ENCODE measurements around the gene BCAR3.
"Not testable (repeated sequence)": the region's sequence is repeated elsewhere in the genome, so short reads cannot be mapped to it uniquely, and the experiment has no call there.

BCAR3 gene

DNA sequence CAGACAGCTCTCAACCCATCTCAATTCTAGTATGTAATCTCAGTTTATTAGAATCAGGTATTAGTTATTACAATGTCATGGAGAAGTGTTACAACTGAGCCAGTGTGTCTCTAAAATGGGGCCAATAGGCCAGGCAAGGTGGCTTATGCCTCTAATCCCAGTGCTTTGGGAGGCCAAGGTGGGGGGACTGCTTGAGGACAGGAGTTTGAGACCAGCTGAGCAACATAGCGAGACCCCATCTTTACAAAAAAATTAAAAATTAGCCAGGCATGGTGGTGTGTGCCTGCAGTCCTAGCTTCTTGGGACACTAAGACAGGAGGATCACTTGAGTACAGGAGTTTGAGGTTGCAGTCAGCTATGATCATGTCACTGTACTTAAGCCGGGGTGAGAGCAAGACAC is 104.9 kb downstream of the BCAR3 start:
- no peak for DNase-seq (ENCODE audit: low read depth)

- DNase-seq (ENCODE audit: low read depth), result no peak
Observed at GRCh38 chr1:93576346-93576745, 105.3 kb downstream of the BCAR3 start.

GRCh38 chr1:93575621-93576284 is 105.9 kb downstream of the BCAR3 start:
- no peak for DNase-seq (ENCODE audit: low read depth)

- no peak for DNase-seq (ENCODE audit: low read depth)
Observed at GRCh38 chr1:93574991-93575390, 106.6 kb downstream of the BCAR3 start.

DNA sequence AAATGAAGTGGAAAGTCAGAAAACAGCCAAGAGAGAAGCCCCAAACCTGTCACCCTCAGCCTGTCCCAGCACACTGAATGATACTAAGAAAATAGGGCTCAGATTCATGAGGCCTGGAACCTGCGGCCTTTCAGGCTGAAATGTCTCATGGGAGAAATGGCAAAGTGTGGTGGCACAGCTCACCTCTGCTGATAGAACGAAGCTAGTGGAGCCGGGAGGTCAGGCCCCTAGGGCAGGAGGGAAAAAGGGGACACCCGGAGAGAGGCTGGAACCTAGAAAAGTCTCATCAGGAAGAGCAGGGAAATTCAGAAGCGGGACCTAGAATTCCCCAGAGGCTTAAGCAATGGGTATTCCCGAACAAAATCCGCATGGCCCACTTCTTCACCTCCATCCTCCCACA is 107.1 kb downstream of the BCAR3 start:
- no peak for DNase-seq (ENCODE audit: low read depth)

DNA sequence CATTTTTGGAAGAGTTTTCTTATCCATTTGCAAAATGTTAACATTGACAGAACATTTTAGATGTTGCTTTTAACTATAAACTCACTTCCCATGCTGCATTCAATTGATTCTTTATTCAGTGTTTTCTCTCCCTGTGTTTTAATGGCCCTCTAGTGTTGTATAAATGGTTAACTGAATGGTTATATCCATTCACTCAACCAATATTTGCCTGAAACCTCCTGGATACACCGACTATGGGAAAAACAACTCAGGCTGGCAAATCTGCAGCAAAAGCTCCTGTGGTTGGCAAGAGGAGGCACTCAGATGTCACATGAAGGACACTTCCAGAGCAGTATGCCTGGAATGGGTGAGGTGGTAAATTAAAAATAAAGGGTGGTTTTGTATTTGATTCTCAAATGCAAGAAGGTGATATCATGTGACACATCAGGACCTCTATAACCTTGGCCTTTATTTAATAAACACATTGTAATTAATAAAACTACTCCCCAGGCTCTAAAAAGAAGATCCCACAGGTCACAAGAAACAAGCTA is 107.6 kb downstream of the BCAR3 start:
- no peak for DNase-seq (ENCODE audit: low read depth)

DNA sequence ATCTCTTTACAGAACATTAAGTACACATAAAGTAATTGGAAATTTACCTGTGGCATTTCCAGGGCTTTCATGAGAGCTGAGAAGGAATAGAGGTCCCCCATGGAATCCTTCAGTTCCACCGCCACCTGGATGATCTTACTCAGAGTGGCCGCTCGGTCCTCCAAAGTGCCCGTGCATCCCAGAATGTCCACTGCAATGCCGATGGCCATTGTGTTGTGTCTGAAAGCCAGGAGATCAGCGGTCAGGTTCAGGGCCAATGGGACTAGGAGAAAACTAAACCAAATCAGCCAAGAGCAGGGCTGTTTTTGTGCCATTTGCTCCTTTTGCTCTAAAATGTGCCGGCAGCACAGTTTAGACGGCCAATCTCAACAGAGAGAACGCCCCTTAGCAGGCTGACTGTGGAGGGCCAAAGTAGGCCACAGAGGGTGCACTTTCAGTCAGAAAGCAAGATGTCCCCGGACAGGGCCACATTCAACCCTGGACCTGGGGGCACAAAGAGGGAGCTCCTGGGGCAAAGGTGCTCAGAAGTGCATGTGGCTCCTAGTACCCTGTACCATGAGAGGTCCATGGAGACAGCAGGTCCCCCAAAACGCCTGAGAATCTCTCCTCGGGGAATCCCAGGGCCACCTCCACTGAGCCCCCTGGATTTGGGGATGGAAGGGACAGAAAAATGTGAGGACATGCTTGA is 109.9 kb downstream of the BCAR3 start:
- no peak for DNase-seq (ENCODE audit: low read depth)

- DNase-seq (ENCODE audit: low read depth), result no peak
Observed at GRCh38 chr1:93569489-93569888, 112.1 kb downstream of the BCAR3 start.

- DNase-seq (ENCODE audit: low read depth), result no peak
Observed at GRCh38 chr1:93567255-93567918, 114.2 kb downstream of the BCAR3 start.

DNA sequence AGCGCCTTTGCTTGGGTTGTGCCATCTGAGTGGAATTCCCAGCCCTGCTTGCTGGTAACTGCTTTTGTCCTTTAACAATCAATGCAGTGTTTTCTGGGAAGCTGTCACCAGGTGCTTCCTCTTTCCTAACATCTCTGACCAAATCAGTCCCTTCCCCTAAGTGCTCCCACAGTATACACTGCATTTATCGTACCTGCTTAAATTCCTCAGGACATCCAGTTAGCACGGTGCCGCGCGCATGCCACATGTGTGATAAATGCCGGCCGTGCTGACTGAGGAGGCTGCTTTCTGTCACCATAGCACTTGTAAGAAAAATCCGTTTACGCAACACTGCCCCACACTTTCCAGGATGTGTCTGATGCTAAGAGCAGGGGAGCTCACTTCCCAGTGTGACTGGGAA is 115.4 kb downstream of the BCAR3 start:
- no peak for DNase-seq (ENCODE audit: low read depth)

DNA sequence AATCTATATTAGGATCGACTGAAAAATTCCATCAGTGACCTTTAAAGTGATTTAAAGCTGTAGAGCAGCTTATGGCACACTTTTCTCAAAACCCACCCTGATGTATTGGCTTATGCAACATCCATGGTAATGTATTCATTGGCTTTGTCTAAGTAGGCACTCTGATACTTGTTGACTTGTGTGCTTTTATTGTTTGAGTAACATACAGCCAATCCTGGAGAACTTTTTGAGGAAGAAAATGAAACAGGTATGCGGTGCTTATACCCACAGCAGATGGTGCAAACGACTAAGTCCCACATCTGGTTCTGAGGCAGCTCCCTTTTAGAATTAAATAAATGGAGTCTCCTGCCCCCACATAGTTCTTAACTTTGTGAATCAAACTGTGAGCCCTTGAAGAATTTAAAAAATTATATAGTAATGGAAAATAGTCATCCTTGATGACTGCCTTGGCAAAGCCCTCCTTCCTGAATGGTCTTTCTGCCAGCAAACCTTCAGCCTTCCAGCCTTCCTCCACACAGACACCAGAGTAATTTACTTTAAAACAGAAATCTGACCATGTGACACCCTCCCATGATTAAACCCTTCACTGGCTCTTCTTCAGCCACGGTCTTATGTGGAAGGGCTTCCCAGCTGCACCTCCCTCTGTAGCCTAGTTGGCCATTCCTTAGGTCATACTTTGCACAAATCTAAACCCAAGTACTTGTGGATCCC is 116.0 kb downstream of the BCAR3 start:
- no peak for DNase-seq (ENCODE audit: low read depth)

DNA sequence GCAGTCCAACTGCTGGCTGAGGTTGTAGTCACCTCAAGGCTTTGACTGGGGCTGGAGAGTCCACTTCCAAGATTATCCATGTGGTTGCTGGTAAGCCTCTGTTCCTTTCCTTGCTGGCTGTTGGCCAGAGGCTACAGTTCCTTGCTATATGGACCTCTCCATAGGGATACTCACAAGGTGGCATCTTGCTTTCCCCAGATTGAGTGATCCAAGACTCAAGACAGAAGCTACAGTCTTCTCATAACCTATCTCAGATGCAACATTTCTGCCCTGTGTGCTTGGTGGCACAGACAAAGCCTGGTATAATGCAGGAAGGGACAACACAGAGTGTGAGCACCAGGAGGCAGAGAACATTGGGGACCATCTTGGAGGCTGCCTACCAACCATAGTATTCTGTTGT is 121.9 kb downstream of the BCAR3 start:
- DNase-seq (ENCODE audit: low read depth), result no peak

- DNase-seq (ENCODE audit: low read depth), result no peak
Observed at GRCh38 chr1:93559045-93559444, 122.6 kb downstream of the BCAR3 start.

DNA sequence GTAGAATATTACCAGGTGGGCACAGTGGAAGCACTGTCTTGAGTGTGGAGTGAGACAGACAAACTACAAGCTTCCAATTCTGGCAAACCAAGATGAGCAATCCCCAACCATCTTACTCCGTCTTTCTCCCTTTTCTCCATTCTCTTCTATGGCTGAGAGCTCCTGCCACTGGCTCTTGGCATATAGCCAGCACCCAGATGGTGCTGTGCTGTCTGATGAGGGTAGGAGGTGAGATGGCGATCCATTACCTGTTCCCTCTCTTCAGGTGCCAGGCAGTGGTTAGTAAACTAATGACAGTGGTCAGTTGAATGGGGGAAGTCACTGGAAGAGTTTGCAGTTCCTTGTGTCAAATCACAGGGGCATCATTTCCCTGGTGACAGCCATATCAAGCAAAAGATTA is 125.3 kb downstream of the BCAR3 start:
- no peak for DNase-seq (ENCODE audit: low read depth)

GRCh38 chr1:93554883-93555872 is 126.5 kb downstream of the BCAR3 start:
- no peak for DNase-seq (ENCODE audit: low read depth)

GRCh38 chr1:93553886-93554490 is 127.6 kb downstream of the BCAR3 start:
- not testable (repeated sequence) for DNase-seq (ENCODE audit: low read depth)

DNA sequence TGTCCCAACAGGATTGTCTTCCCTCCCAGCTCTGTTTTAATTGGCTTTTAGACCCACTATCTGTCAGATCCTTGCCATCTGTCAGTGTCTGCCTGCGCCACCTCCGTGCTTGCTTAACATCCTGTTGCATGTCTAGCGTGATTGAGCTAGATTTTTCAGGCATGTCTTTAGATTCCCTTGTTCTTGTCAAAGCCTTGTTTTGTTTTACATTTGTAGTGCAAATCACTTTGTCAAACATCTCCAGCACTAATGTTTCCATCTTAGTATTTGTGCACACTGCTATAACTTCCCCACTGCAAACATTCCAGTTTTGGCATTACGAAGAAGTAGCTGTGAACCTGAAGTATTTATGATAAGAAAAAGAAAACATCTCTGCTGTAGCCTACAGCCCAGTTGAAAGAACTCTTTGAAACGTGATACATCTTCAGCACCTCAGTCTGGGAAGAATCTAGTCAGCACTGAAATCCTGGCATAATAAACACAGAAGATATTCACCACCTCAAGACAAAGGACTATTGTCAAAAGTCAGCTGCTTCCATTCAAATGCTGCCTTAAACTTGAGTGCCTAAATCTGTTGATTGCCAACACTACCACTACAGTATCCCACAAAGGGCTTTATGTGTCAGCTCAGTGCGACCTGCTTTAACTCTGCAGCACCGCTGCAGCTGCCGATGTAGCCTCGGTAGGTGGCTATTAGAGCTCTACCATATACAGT is 128.7 kb downstream of the BCAR3 start:
- no peak for DNase-seq (ENCODE audit: low read depth)

DNA sequence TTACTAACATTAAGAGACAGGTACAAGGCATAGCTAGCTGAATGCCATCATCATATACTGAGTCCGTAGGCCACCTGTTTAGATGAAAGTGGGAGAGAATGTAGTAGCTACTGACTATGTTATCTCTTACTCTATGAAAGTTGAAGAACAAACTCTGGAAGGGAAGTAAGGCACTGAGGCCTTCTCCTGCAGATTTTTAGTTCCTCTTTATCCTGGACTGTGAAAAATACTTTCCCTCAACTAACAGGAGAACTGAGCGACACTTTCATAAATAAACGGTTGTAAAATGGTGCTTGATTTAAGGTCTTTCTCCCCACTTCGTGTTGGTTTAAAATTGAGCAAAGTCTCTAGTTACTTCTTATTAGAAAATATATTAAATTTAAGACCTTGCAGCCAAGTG is 131.8 kb downstream of the BCAR3 start:
- no peak for DNase-seq (ENCODE audit: low read depth)

GRCh38 chr1:93549131-93549530 is 132.5 kb downstream of the BCAR3 start:
- no peak for DNase-seq (ENCODE audit: low read depth)

- no peak for DNase-seq (ENCODE audit: low read depth)
Observed at GRCh38 chr1:93546162-93546863, 135.3 kb downstream of the BCAR3 start.
